HCT116 (cell line): ENCODE measurements around the gene PRSS2.

ENCODE experiments used
- CTCF ChIP-seq, 3 experiments: fragments of 200-600 bp in 1 of 3; sonication (generic) in 1 of 3; IDR thresholded peaks in 2 of 3; conservative IDR thresholded peaks in 1 of 3; 2 replicates each; pipeline ENCODE4 v1.5.1; 2012 to 2017; ENCODE audit warnings: low read depth in 2 of 3, low read length in 2 of 3, antibody characterized with exemption in 1 of 3, borderline replicate concordance in 1 of 3, control low read depth in 1 of 3, mild to moderate bottlenecking in 1 of 3, mixed read lengths in 1 of 3, mixed run types in 1 of 3, moderate library complexity in 1 of 3; ENCODE audit not compliant: insufficient read depth in 1 of 3
- ELF1 ChIP-seq: IDR thresholded peaks from 2 replicates; pipeline ENCODE4 v1.6.1; 2012; ENCODE audit warnings: low read depth, borderline replicate concordance
- EZH2 ChIP-seq: fragments of 200-600 bp; sonication (generic); IDR thresholded peaks from 2 replicates; pipeline ENCODE4 v1.6.1; 2017; ENCODE audit warnings: antibody characterized with exemption, mixed run types

DNA sequence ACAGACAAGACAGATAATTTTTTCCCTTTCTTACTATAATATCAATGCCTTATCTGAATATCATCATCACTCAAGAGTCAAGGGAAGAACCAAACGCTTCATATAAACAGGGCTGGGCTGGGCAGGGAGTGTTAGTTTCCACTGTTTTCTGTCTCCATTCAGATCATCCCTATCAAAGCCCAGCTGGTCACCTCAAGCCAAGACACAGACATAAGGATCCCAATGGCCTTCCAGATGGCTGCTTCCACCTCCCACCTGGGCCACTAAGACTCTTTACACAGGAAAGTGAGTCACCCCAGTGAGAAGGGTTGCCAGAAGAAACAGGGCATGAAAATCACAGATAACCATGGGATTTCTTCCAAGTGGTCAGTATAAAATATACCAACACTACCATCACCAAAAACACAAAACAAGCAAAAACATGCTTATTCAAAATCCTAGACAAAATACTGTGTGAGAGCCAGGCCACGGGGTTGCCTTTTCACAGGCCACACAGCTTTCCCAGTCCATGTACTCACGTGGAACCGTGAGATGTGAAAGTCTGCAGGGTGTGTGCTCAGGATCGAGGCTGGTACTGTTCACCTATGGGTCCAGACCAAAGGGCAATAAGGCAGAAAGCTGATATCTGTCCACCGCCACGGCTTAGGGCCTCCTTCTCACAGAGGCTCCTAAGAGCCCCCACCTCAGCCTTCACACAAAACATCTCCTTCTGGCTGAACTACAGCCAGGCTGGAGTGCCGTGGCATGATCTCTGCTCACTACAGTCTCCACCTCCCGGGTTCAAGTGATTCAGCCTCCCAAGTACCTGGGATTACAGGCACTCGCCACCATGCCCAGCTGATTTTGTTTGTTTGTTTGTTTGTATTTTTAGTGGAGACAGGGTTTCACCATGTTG is 15.8 kb upstream of the PRSS2 start:
- TF ChIP-seq ELF1, result no peak
- TF ChIP-seq EZH2, result no peak
- TF ChIP-seq CTCF (IDR thresholded peaks at IDR 0.05 in 2 of 3, conservative IDR thresholded peaks at IDR 0.05 in 1 of 3; ENCODE audit: borderline replicate concordance in 1 of 3, insufficient read depth in 1 of 3, low read depth in 2 of 3, low read length in 2 of 3), result no peak
